ENCODE data around the gene HHIPL1. TPM values are rescaled to one million over a fixed set of nuclear protein-coding genes. Genes with fewer than 3 reads are reported as not detected.

HHIPL1 gene
- total RNA-seq, 3 donors from 2014 or later (not counting 1 experiment from before 2014, with no cell fraction given) = not detected

DNA sequence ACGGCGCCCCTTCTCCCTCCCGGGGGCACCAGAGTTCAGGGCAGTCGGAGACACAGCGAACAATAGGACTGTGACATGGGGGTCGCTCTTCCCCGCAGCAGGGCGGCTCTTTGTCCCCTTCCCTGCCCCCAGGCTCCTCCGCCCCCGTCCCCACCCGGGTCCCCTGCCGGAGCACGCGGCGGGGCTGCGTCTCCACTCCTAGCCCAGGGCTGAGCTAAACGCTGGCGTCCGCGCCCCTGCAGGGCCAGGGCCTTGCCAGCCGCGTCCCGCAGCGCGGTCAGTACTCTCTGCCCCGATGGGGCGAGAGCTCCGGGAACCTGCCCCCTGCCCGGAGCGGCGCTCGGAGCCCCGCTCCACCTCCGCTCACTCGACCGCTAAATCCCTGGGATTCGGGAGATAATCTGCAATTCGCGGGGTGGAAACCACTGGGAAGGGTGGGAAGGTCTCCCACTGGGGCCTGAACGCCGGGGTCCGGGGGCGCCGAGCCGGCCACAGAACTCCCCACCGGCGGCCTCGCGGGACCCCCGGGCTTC lies 40.1 kb upstream of the HHIPL1 start:
- H3K4me3 Mint-ChIP-seq = peak overlapping the region; percentile 95
- under 1% methylated on average over 50 of the region's 50 CpGs for WGBS (ENCODE audit: insufficient coverage)
- peak overlapping the region; percentile 77 for H3K27ac ChIP-seq (ENCODE audit: low read length)

DNA sequence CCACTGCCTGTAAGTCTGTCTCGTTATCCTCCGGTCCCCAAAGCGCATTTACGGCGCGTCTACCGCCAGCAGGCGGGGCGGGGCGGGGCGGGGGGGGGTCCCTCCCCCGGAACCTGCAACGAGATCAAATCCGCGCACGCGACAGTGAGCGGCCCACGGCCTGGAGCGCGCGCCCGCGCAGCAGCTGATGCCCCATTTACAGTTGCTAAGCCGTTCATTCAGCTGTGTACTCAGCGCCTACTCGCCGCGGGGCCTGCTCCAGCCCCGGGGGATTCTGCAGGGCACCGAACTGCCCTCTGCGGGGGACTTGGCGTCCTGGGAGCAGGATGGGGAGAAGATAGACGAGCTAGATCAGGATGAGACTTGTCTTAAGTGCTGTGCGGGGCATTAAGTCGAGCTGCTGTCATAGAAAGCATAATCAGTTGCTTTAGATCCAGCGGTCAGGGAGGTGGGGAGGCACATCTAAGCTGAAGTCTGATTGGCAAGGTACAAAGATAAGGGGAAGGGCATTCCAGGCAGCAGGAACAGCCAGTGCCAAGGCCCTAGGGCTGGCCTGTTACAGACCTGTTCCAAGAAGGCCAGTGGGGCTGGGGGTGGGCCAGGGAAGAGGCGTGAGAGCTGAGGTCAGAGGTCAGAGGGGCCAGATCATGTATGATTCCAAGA lies 39.5 kb upstream of the HHIPL1 start:
- H3K27ac Mint-ChIP-seq = peak overlapping the region; percentile 79 to 85
- 3% methylated on average over 38 of the region's 38 CpGs for WGBS (ENCODE audit: insufficient coverage)
- intact Hi-C loops (cut with micrococcal nuclease) = loop anchor here (2.0 to 5.0 kb wide), 2 partner anchors 77 to 125 kb away; partner anchors contain the start of genes CCNK, CYP46A1 and SETD3

More for the DNA sequence above, 40.1 kb upstream of the HHIPL1 start:
- H3K9me3 Mint-ChIP-seq = no peaks in the 10 kb centered on the region
- peaks cover 13 to 27% of the 10 kb centered on the region in 2 donors for H3K4me1 Mint-ChIP-seq
- Histone ChIP-seq H3K27me3 (ENCODE audit: control insufficient read depth, insufficient read depth, low read length) (no peaks in the 10 kb centered on the region), H3K36me3 (ENCODE audit: control insufficient read depth, insufficient read depth, low read length) (no peaks in the 10 kb centered on the region), H3K4me1 (ENCODE audit: control insufficient read depth, insufficient read depth, low read length) (peaks cover 27% of the 10 kb centered on the region), H3K9me3 (ENCODE audit: control insufficient read depth, insufficient read depth, low read length) (no peaks in the 10 kb centered on the region), H3K4me3 (ENCODE audit: low read length) (peak overlapping the region; percentile 92)
- intact Hi-C loops (cut with micrococcal nuclease) = loop anchor here (2.0 to 5.0 kb wide), 2 partner anchors 77 to 124 kb away; partner anchors contain the start of genes CCNK, CYP46A1 and SETD3
- peak in 1 of 2 donors; percentile 61 for DNase-seq
- H3K36me3 Mint-ChIP-seq = no peaks in the 10 kb centered on the region
- peak overlapping the region; percentile 79 to 85 for H3K27ac Mint-ChIP-seq
- H3K27me3 Mint-ChIP-seq (ENCODE audit: low read depth in 2 of 2) = no peaks in the 10 kb centered on the region
- peak; percentile 14 to 18 (median 14) for ATAC-seq
- TF ChIP-seq, protein P1, sequence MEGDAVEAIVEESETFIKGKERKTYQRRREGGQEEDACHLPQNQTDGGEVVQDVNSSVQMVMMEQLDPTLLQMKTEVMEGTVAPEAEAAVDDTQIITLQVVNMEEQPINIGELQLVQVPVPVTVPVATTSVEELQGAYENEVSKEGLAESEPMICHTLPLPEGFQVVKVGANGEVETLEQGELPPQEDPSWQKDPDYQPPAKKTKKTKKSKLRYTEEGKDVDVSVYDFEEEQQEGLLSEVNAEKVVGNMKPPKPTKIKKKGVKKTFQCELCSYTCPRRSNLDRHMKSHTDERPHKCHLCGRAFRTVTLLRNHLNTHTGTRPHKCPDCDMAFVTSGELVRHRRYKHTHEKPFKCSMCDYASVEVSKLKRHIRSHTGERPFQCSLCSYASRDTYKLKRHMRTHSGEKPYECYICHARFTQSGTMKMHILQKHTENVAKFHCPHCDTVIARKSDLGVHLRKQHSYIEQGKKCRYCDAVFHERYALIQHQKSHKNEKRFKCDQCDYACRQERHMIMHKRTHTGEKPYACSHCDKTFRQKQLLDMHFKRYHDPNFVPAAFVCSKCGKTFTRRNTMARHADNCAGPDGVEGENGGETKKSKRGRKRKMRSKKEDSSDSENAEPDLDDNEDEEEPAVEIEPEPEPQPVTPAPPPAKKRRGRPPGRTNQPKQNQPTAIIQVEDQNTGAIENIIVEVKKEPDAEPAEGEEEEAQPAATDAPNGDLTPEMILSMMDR (IDR thresholded peaks at IDR 0.05) = no peak

DNA sequence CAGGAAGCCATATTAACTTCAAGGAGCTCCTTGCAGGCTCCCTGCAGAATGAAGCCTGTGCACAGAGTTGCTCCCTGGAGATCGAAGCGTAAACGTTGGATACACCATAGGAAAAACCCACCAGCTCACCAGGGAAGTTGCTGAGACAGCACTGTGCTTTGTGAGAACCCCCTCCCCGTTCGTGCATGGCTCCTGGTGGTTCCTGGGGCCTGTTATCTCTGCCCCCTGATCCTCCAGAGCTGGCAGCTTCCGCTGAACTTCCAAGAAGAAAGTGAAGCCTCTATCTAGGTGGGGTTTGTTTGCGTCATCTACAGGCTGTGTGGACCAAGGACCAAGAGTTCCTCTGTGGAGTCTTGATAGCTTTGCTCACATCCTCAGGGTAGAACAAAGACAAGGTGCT lies 38.6 kb upstream of the HHIPL1 start:
- intact Hi-C loops (cut with micrococcal nuclease) = loop anchor here (5.0 kb wide), 1 partner anchor 76 kb away; the partner anchor contains the start of gene CYP46A1
- WGBS (ENCODE audit: insufficient coverage) = 80% methylated on average over 7 of the region's 7 CpGs

More for the DNA sequence above, 39.5 kb upstream of the HHIPL1 start:
- no peaks in the 10 kb centered on the region for H3K9me3 ChIP-seq (ENCODE audit: control insufficient read depth, insufficient read depth, low read length)
- H3K4me1 ChIP-seq (ENCODE audit: control insufficient read depth, insufficient read depth, low read length) = peaks cover 27% of the 10 kb centered on the region
- TF ChIP-seq, protein P1 (IDR thresholded peaks at IDR 0.05) = no peak
- H3K36me3 ChIP-seq (ENCODE audit: control insufficient read depth, insufficient read depth, low read length) = no peaks in the 10 kb centered on the region
- DNase-seq (peak; percentile 66 to 91), ATAC-seq (peak; percentile 27 to 50 (median 28))
- H3K4me3 ChIP-seq (ENCODE audit: low read length) = peak overlapping the region; percentile 92
- Mint-ChIP-seq H3K4me1 (peaks cover 13 to 27% of the 10 kb centered on the region in 2 donors), H3K9me3 (no peaks in the 10 kb centered on the region), H3K4me3 (peak overlapping the region; percentile 95), H3K27me3 (ENCODE audit: low read depth in 2 of 2) (no peaks in the 10 kb centered on the region), H3K36me3 (no peaks in the 10 kb centered on the region)
- H3K27ac ChIP-seq (ENCODE audit: low read length) = peak overlapping the region; percentile 77
- no peaks in the 10 kb centered on the region for H3K27me3 ChIP-seq (ENCODE audit: control insufficient read depth, insufficient read depth, low read length)

More for the DNA sequence above, 38.6 kb upstream of the HHIPL1 start:
- Histone ChIP-seq H3K27ac (ENCODE audit: low read length) (no peak overlapping the region), H3K27me3 (ENCODE audit: control insufficient read depth, insufficient read depth, low read length) (no peaks in the 10 kb centered on the region), H3K9me3 (ENCODE audit: control insufficient read depth, insufficient read depth, low read length) (no peaks in the 10 kb centered on the region), H3K4me3 (ENCODE audit: low read length) (no peak overlapping the region), H3K36me3 (ENCODE audit: control insufficient read depth, insufficient read depth, low read length) (no peaks in the 10 kb centered on the region), H3K4me1 (ENCODE audit: control insufficient read depth, insufficient read depth, low read length) (peaks cover 27% of the 10 kb centered on the region)
- Mint-ChIP-seq H3K4me3 (no peak overlapping the region), H3K27ac (no peak overlapping the region), H3K27me3 (ENCODE audit: low read depth in 2 of 2) (no peaks in the 10 kb centered on the region), H3K36me3 (no peaks in the 10 kb centered on the region), H3K4me1 (peaks cover 13 to 27% of the 10 kb centered on the region in 2 donors), H3K9me3 (no peaks in the 10 kb centered on the region)
- TF ChIP-seq, protein P1 (IDR thresholded peaks at IDR 0.05) = no peak
- no peak for ATAC-seq
- DNase-seq = no peak

All from natural killer cell (primary cell).